HUES64 (cell line): Measurements from ENCODE around the gene SNRPD3.

Experiments
- H3K27ac ChIP-seq: 2 replicates; pipeline ENCODE4 v1.7.0; 2013; ENCODE audit warnings: low read depth, low read length, inconsistent platforms
- H3K27me3 ChIP-seq: 2 replicates; pipeline ENCODE4 v1.6.1; 2013; ENCODE audit warnings: mild to moderate bottlenecking, low read length; ENCODE audit not compliant: insufficient read depth
- H3K36me3 ChIP-seq: 2 replicates; pipeline ENCODE4 v1.6.1; 2013; ENCODE audit warnings: mild to moderate bottlenecking, low read length; ENCODE audit not compliant: insufficient read depth
- H3K4me1 ChIP-seq: 2 replicates; pipeline ENCODE4 v1.6.1; 2013; ENCODE audit warnings: mild to moderate bottlenecking, low read length, moderate library complexity; ENCODE audit not compliant: insufficient read depth
- H3K4me3 ChIP-seq: 2 replicates; pipeline ENCODE4 v1.5.1; 2013; ENCODE audit warnings: mild to moderate bottlenecking, low read length, moderate library complexity
- H3K9ac ChIP-seq: 2 replicates; pipeline ENCODE4 v1.6.1; 2013; ENCODE audit warnings: mild to moderate bottlenecking, low read depth, low read length
- H3K9me3 ChIP-seq: 2 replicates; pipeline ENCODE4 v1.6.1; 2013; ENCODE audit warnings: low read depth, low read length; ENCODE audit not compliant: insufficient read depth
- WGBS: fragments of 150-250, 120-280 bp; methylation state at CpG from one replicate; pipeline ENCODE4 v1.1.7; 2013; ENCODE audit warnings: missing lambda C conversion rate; 5-methylcytosine and 5-hydroxymethylcytosine counted together

The SNRPD3 gene

DNA sequence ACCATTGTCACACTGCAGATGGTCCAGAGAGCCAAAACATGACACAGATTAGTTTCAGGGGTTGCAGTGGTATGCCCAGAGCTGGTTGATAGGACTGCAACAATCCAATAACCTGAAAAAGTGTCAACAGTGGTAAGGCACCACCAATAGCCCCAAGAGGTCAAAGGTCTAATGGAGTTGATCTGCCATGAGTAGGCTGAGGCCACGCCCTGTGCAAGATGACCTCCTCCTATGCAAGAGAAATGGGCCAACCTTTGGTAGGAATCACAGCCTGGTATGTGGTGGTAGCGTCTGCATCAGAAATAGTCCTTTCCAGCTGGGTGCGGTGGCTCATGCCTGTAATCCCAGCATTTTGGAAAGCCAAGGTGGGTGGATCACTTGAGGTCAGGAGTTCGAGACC is 20.5 kb upstream of the SNRPD3 start:
- Histone ChIP-seq H3K27me3 (no peaks in the 10 kb centered on the region), H3K9me3 (no peaks in the 10 kb centered on the region), H3K27ac (no peak overlapping the region), H3K4me1 (no peaks in the 10 kb centered on the region), H3K36me3 (peaks cover 5% of the 10 kb centered on the region), H3K9ac (no peak overlapping the region), H3K4me3 (no peak overlapping the region)
- 93% methylated on average over 4 of the region's 4 CpGs for WGBS

DNA sequence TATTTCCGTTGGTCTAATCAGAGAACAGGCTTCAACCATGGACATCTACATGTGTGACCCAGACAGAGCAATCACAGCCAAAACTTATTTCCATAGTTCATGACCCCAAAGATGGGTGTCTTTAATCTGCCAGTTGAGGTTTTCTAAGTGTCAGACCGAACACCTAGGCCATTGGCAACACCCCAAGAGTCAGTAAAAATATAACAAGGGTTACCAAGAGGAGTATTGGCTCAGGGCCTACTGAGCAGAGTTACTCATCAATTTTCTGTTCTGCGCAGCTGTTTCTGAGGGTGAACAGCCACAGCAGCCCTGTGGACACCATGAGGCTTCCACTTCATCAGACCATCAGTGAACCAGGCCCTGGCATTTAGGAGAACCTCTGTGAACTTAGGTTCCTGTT is 19.7 kb upstream of the SNRPD3 start:
- H3K27me3 ChIP-seq = no peaks in the 10 kb centered on the region
- no peaks in the 10 kb centered on the region for H3K9me3 ChIP-seq
- H3K4me3 ChIP-seq = no peak overlapping the region
- no peak overlapping the region for H3K9ac ChIP-seq
- H3K27ac ChIP-seq = no peak overlapping the region
- H3K36me3 ChIP-seq = peaks cover 12% of the 10 kb centered on the region
- H3K4me1 ChIP-seq = no peaks in the 10 kb centered on the region
- WGBS = 97% methylated on average over 3 of the region's 3 CpGs

DNA sequence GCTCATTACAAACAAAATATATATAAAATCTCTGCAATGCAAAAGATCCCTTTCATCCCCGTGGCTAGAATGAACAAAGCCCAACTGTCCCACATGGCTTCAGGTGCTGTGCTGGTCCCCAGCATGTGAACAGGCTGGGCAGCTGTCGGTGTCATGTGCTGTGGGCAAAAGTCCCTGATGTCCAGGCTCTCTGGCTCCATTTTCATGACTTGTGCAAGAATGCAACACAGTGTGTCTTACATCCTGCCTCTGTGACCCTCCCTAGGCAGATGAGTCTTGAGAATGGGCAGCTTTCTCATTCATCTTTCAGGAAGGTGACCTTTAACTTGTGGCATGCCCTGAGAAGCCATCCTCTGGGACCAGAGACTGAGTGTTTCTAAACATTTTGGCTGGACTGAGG is 15.3 kb upstream of the SNRPD3 start:
- Histone ChIP-seq H3K27ac (no peak overlapping the region), H3K27me3 (no peaks in the 10 kb centered on the region), H3K4me1 (no peaks in the 10 kb centered on the region), H3K9me3 (no peaks in the 10 kb centered on the region), H3K9ac (no peak overlapping the region), H3K36me3 (peaks cover 51% of the 10 kb centered on the region), H3K4me3 (no peak overlapping the region)
- WGBS = 96% methylated on average over 2 of the region's 2 CpGs

GRCh38 chr22:24541681-24542515 is 13.9 kb upstream of the SNRPD3 start:
- H3K9me3 ChIP-seq = no peaks in the 10 kb centered on the region
- no peaks in the 10 kb centered on the region for H3K4me1 ChIP-seq
- H3K27ac ChIP-seq = no peak overlapping the region
- H3K4me3 ChIP-seq = no peak overlapping the region
- H3K9ac ChIP-seq = no peak overlapping the region
- H3K36me3 ChIP-seq = peaks cover 59% of the 10 kb centered on the region
- WGBS = 92% methylated on average over 6 of the region's 6 CpGs
- no peaks in the 10 kb centered on the region for H3K27me3 ChIP-seq

GRCh38 chr22:24542641-24543040 is 13.2 kb upstream of the SNRPD3 start:
- peaks cover 66% of the 10 kb centered on the region for H3K36me3 ChIP-seq
- H3K27me3 ChIP-seq = no peaks in the 10 kb centered on the region
- no peak overlapping the region for H3K9ac ChIP-seq
- no peak overlapping the region for H3K4me3 ChIP-seq
- WGBS = 95% methylated on average over 9 of the region's 9 CpGs
- no peak overlapping the region for H3K27ac ChIP-seq
- H3K4me1 ChIP-seq = no peaks in the 10 kb centered on the region
- no peaks in the 10 kb centered on the region for H3K9me3 ChIP-seq

- 95% methylated on average over 7 of the region's 7 CpGs for WGBS
- Histone ChIP-seq H3K27ac (no peak overlapping the region), H3K9ac (no peak overlapping the region), H3K4me3 (no peak overlapping the region), H3K4me1 (no peaks in the 10 kb centered on the region), H3K27me3 (no peaks in the 10 kb centered on the region), H3K9me3 (no peaks in the 10 kb centered on the region), H3K36me3 (peaks cover 72% of the 10 kb centered on the region)
These were observed 12.6 kb upstream of the SNRPD3 start for GRCh38 chr22:24543185-24543601.

GRCh38 chr22:24543679-24544243 is 12.0 kb upstream of the SNRPD3 start:
- Histone ChIP-seq H3K4me1 (no peaks in the 10 kb centered on the region), H3K36me3 (peaks cover 77% of the 10 kb centered on the region), H3K27ac (no peak overlapping the region), H3K27me3 (no peaks in the 10 kb centered on the region), H3K4me3 (no peak overlapping the region), H3K9ac (no peak overlapping the region), H3K9me3 (no peaks in the 10 kb centered on the region)
- 97% methylated on average over 11 of the region's 11 CpGs for WGBS

- Histone ChIP-seq H3K27ac (no peak overlapping the region), H3K9me3 (no peaks in the 10 kb centered on the region), H3K9ac (no peak overlapping the region), H3K27me3 (no peaks in the 10 kb centered on the region), H3K36me3 (peaks cover 41% of the 10 kb centered on the region), H3K4me1 (peaks cover 4% of the 10 kb centered on the region; the same call in 1 of the 2 replicates), H3K4me3 (no peak overlapping the region)
- 97% methylated on average over 4 of the region's 4 CpGs for WGBS
These were observed 7.0 kb upstream of the SNRPD3 start for GRCh38 chr22:24548812-24549211.

GRCh38 chr22:24550028-24550901 is 5.5 kb upstream of the SNRPD3 start:
- peaks cover 27% of the 10 kb centered on the region for H3K36me3 ChIP-seq
- no peak overlapping the region for H3K27ac ChIP-seq
- no peaks in the 10 kb centered on the region for H3K9me3 ChIP-seq
- peaks cover 4% of the 10 kb centered on the region; the same call in 1 of the 2 replicates for H3K4me1 ChIP-seq
- H3K9ac ChIP-seq = no peak overlapping the region
- 94% methylated on average over 8 of the region's 8 CpGs for WGBS
- no peak overlapping the region for H3K4me3 ChIP-seq
- no peaks in the 10 kb centered on the region for H3K27me3 ChIP-seq

- peaks cover 26% of the 10 kb centered on the region for H3K36me3 ChIP-seq
- WGBS = 91% methylated on average over 6 of the region's 6 CpGs
- H3K9ac ChIP-seq = no peak overlapping the region
- H3K4me1 ChIP-seq = peaks cover 4% of the 10 kb centered on the region; the same call in 1 of the 2 replicates
- H3K4me3 ChIP-seq = no peak overlapping the region
- H3K9me3 ChIP-seq = no peaks in the 10 kb centered on the region
- no peaks in the 10 kb centered on the region for H3K27me3 ChIP-seq
- no peak overlapping the region for H3K27ac ChIP-seq
These were observed 4.8 kb upstream of the SNRPD3 start for GRCh38 chr22:24550902-24551435.
